Measurements from ENCODE around the gene PLCG1. TPM values are rescaled to one million over a fixed set of nuclear protein-coding genes. Genes with fewer than 3 reads are reported as not detected.

The PLCG1 gene
- total RNA-seq, 1 experiment from 2014 or later, result 45.6 TPM

DNA sequence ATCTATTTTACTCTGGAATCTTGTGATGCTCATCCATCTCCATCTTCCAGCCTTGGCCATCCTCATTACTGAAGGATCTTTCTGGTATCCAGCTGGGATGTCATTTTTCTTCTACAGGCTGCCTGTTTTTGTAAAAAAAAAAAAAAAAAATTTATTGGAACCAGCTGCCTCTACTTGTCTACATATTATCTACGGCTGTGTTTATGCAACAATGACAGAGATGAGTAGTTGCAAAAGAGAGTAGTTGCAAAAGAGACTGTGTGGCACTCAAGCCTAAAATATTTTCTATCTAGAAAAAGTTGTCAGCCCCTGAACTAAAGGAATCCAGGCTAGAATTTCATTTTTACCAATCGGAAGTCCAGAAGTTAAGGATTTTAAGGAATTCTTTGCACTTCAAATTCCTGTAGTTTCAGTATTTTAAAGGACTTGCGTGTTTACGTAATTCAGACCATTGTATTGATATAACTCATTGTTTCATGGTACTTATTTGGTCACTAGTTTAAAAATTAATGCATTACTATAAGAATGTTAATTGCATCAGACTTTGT, 38.6 kb upstream of the PLCG1 start:
- no peak overlapping the region for H2AFZ ChIP-seq (ENCODE audit: low read depth, low read length, poor library complexity, severe bottlenecking)
- H4K20me1 ChIP-seq (ENCODE audit: insufficient read depth), result peaks cover 14% of the 10 kb centered on the region; the same call in 1 of the 2 replicates
- peaks cover 73 to 76% of the 10 kb centered on the region in 2 experiments for H3K36me3 ChIP-seq (ENCODE audit: control insufficient read depth in 1 of 2, insufficient read depth in 2 of 2, low read length in 2 of 2)
- DNase-seq (ENCODE audit: low read depth, low spot score) (no peak), ATAC-seq (no peak)
- H3K9ac ChIP-seq (ENCODE audit: low read length), result no peak overlapping the region
- H3K4me2 ChIP-seq (ENCODE audit: low read length), result no peak overlapping the region
- ChIA-PET CTCF (interaction anchor here (1.3 to 1.4 kb wide), 2 partner anchors 108 to 136 kb away, joined by 4 read pairs; no protein-coding TSS in a partner anchor), POLR2A (no interaction called here), RAD21 (ENCODE audit: low non-redundant PET in 1 of 2, low total read pairs in 2 of 2, uncharacterized antibody in 2 of 2, unreplicated experiment in 2 of 2) (no interaction called here)
- H3K4me1 ChIP-seq (ENCODE audit: control insufficient read depth in 1 of 2, insufficient read depth in 2 of 2, low read length in 2 of 2), result no peaks in the 10 kb centered on the region
- no peak overlapping the region for H3K4me3 ChIP-seq (replicated peaks in 1 of 2; ENCODE audit: low read depth in 1 of 2, low read length in 2 of 2)
- H3K79me2 ChIP-seq (ENCODE audit: insufficient read depth, low read length), result peaks cover 34% of the 10 kb centered on the region
- intact Hi-C loops (cut with micrococcal nuclease), result no loop called here
- H3K9me3 ChIP-seq (ENCODE audit: control insufficient read depth in 1 of 2, insufficient read depth in 1 of 2, low read depth in 1 of 2, low read length in 2 of 2), result no peaks in the 10 kb centered on the region
- no peak overlapping the region for H3K27ac ChIP-seq (ENCODE audit: low read depth, low read length)
- H3K9me2 ChIP-seq (ENCODE audit: insufficient read depth), result no peaks in the 10 kb centered on the region
- H3K27me3 ChIP-seq (ENCODE audit: insufficient read depth, low read length), result no peaks in the 10 kb centered on the region
- no TSS peak for BruUV-seq (replicated peaks)
- TF ChIP-seq JUND (IDR thresholded peaks at IDR 0.05), result no peak
- TF ChIP-seq, protein P1, sequence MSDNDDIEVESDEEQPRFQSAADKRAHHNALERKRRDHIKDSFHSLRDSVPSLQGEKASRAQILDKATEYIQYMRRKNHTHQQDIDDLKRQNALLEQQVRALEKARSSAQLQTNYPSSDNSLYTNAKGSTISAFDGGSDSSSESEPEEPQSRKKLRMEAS (IDR thresholded peaks at IDR 0.05), result no peak
- TF ChIP-seq EZH2 (IDR thresholded peaks at IDR 0.05), result no peak
- TF ChIP-seq, protein P2, sequence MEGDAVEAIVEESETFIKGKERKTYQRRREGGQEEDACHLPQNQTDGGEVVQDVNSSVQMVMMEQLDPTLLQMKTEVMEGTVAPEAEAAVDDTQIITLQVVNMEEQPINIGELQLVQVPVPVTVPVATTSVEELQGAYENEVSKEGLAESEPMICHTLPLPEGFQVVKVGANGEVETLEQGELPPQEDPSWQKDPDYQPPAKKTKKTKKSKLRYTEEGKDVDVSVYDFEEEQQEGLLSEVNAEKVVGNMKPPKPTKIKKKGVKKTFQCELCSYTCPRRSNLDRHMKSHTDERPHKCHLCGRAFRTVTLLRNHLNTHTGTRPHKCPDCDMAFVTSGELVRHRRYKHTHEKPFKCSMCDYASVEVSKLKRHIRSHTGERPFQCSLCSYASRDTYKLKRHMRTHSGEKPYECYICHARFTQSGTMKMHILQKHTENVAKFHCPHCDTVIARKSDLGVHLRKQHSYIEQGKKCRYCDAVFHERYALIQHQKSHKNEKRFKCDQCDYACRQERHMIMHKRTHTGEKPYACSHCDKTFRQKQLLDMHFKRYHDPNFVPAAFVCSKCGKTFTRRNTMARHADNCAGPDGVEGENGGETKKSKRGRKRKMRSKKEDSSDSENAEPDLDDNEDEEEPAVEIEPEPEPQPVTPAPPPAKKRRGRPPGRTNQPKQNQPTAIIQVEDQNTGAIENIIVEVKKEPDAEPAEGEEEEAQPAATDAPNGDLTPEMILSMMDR (IDR thresholded peaks at IDR 0.05 in 2 of 3, conservative IDR thresholded peaks at IDR 0.05 in 1 of 3; ENCODE audit: borderline replicate concordance in 1 of 3, insufficient read depth in 1 of 3, low read depth in 2 of 3, low read length in 2 of 3), result no peak
- no peak for TF ChIP-seq ZNF274 (IDR thresholded peaks at IDR 0.05; ENCODE audit: low read depth, low read length)
- no peak for TF ChIP-seq POLR2AphosphoS5 (IDR thresholded peaks at IDR 0.05; ENCODE audit: low read depth, low read length)
- TF ChIP-seq, protein P3, sequence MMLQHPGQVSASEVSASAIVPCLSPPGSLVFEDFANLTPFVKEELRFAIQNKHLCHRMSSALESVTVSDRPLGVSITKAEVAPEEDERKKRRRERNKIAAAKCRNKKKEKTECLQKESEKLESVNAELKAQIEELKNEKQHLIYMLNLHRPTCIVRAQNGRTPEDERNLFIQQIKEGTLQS (IDR thresholded peaks at IDR 0.05), result no peak
- TF ChIP-seq SIN3A (IDR thresholded peaks at IDR 0.05; ENCODE audit: low read depth), result no peak
- no peak for TF ChIP-seq ELF1 (IDR thresholded peaks at IDR 0.05; ENCODE audit: borderline replicate concordance, low read depth)
- TF ChIP-seq, protein P4, sequence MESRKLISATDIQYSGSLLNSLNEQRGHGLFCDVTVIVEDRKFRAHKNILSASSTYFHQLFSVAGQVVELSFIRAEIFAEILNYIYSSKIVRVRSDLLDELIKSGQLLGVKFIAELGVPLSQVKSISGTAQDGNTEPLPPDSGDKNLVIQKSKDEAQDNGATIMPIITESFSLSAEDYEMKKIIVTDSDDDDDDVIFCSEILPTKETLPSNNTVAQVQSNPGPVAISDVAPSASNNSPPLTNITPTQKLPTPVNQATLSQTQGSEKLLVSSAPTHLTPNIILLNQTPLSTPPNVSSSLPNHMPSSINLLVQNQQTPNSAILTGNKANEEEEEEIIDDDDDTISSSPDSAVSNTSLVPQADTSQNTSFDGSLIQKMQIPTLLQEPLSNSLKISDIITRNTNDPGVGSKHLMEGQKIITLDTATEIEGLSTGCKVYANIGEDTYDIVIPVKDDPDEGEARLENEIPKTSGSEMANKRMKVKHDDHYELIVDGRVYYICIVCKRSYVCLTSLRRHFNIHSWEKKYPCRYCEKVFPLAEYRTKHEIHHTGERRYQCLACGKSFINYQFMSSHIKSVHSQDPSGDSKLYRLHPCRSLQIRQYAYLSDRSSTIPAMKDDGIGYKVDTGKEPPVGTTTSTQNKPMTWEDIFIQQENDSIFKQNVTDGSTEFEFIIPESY (IDR thresholded peaks at IDR 0.05; ENCODE audit: extremely low read depth, insufficient replicate concordance, low read length), result no peak
